Dermis microvascular lymphatic vessel endothelial cell (primary cell): Measurements from ENCODE around the gene STOX1. TPM values are rescaled to one million over a fixed set of nuclear protein-coding genes. Genes with fewer than 3 reads are reported as not detected.
"Not testable (repeated sequence)": the region's sequence is repeated elsewhere in the genome, so short reads cannot be mapped to it uniquely, and the experiment has no call there.

Source experiments
- DNase-seq, 2 donors: peaks; one replicate each; pipeline versions ENCODE4 v3.0.0 to v3.0.0-alpha.2; 2010; ENCODE audit warnings: low read depth in 2 of 2
- total RNA-seq: library from RNA; depleted of rRNA; stranded (reverse); fragments of >200 nt; gene quantifications from 2 replicates; pipeline ENCODE4 v1.2.1, GENCODE V29; 2014

Gene STOX1
- total RNA-seq, 1 donor from 2014 or later, result 0.13 TPM

- DNase-seq, result peak in 1 of 2 donors; percentile 2
These were observed 811 bp downstream of the STOX1 start for GRCh38 chr10:68828083-68828601.

GRCh38 chr10:68828833-68829232, 1.5 kb downstream of the STOX1 start:
- no peak for DNase-seq

DNA sequence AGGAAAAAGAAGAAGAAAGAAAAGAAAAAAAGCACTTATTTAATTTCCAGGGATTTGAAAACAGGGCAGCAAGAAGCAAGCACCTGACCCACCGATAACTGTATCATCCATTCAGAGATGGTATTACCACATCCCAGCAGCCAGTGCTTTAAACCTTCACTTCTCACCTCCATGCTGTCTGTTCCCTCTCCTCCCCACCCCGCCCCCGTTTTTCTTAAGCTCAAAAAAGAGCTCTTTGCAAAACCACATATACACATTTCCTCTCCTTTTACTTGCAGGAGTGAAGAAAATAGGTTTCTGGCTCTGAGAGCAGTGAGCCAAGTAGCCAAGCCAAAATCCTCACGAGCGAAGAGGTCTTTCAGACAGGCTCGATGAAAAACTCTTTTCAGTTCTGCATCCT, 2.2 kb downstream of the STOX1 start:
- DNase-seq, result no peak

DNA sequence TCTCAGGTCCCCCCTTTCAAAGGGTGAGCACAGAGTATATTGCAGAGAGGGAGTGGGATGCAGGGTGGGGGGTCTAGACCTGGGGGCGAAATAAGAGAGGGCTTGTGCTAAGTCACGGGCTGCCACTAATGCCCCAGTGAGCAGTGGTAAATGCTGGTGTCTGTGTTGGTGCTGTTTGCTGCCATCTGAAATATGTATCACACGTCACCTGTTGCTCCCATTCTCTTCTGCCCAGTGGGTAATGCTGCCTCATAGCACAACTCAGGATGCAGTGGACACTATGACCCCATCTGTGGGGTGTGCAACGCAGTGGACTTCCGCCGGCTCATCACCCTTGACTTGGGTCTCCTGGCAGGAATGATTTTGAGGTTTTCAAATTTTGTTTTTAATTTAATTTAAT, 2.6 kb downstream of the STOX1 start:
- no peak for DNase-seq

DNA sequence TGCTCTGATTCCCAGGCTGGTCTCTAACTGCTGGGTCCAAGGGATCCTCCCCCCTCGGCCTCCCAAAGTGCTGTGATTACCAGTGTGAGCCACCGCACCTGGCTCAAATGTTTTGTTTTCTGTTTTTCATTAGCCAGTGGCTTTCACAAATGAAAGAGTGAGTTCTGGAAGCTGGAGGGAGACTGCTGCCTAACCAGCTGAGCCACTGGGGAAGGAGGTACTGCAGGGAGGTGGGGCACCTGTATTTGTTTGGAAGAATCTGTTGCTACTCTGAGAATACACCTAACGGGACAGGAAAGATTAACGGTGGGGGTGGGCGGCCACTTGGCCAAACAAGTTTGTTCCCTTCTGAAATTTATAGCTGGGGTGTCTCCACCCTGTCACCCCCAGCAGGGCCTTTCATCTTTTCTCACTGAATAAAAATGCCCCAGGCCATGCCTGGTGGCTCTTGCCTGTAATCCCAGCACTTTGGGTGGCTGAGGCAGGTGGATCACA, 4.7 kb downstream of the STOX1 start:
- no peak for DNase-seq

GRCh38 chr10:68832601-68833000, 5.3 kb downstream of the STOX1 start:
- no peak for DNase-seq

GRCh38 chr10:68837626-68838322, 10.4 kb downstream of the STOX1 start:
- DNase-seq, result no peak

DNA sequence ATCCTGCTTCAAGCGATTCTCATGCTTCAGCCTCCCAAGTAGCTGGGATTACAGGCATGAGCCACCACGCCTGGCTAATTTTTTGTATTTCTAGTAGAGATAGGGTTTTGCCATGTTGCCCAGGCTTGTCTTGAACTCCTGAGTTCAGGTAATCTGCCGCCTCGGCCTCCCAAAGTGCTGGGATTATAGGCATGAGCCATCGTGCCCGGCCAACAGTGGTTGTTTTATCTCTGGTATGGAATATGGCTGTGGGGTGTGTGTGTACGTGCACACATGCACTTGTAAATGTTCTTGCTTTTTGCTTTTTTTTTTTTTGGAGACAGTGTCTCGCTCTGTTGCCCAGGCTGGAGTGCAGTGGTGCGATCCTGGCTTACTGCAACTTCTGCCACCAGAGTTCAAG, 13.3 kb downstream of the STOX1 start:
- DNase-seq, result not testable (repeated sequence)

DNA sequence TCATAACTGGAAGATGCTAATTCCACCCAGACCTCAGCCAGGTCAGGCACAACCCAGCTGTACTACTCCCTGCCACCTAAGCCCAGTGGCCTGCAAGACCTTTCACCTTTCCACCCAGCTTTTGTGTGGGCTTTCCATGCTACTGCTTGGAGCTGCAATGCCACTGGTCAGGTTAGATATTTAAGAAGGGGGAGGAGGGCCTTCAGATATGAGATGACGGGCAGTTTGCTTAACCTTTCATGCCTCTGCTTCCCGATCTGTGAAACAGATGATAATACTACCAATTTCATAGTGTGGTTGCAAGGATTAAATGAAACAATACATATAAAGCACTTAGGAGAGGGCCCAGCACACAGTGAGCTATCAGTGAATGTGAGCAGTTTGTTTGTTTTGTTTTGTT, 20.9 kb downstream of the STOX1 start:
- no peak for DNase-seq

- no peak for DNase-seq
These were observed 21.5 kb downstream of the STOX1 start for GRCh38 chr10:68848806-68849205.

- DNase-seq, result no peak
These were observed 29.0 kb downstream of the STOX1 start for GRCh38 chr10:68856352-68856751.

- no peak for DNase-seq
These were observed 29.7 kb downstream of the STOX1 start for GRCh38 chr10:68857005-68857404.

DNA sequence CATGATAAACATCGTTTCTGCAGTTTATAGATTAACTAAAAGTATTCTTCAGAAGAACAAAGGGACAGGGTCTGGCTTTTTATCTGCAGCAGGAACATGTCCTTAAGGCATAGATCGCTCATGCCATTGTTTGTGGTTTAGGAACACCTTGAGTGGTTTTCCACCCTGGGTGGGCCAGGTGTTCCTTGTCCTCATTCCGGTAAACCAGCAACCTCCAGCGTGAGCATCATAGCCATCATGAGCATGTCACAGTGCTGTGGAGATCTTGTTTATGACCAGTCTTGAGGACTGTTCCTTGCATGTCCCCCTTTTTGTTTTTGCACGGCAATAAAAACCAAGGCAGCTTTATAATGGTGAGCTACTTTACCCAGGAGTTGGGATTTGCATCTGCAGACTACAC, 33.9 kb downstream of the STOX1 start:
- peak in 1 of 2 donors; percentile 3 for DNase-seq

DNA sequence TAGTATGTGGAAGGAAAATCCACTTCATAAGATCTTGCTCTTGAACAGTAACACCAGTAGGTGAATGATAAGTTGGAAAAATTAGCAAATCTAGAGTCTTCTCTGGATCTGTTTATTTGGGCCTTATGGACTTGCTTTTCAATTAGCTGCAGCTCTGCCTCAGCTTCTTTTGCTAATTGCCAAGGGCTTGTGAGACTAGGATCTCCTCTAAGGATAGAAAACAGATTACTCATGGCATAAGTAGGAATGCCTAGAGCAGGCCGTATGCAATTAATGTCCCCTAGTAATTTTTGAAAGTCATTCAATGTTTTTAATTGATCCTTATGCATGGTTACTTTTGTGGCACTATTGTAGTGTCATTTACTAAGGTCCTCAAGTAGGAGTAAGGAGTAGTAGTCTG, 37.3 kb downstream of the STOX1 start:
- no peak for DNase-seq

- not testable (repeated sequence) for DNase-seq
These were observed 40.8 kb downstream of the STOX1 start for GRCh38 chr10:68868173-68868572.

- DNase-seq, result no peak
These were observed 42.3 kb downstream of the STOX1 start for GRCh38 chr10:68869623-68870022.

DNA sequence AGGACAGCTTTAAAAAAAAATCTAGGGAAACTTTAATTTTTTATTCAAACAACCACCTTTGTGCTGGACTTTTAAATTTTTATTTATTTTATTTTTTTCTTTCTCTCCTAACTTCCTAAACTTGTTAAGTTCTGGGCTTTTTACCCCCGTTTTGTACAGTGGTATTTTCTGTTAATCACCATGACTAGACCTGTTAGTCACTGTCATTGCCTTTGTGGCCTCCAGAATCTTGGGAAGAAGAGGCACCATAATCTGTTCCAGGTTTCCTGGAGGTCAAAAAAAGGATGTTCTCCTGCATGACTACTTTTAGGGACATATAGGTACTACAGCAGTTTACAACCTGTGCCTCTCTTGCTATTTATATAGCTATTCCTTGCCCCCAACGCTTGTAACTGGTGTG, 42.7 kb downstream of the STOX1 start:
- no peak for DNase-seq

- no peak for DNase-seq
These were observed 43.3 kb downstream of the STOX1 start for GRCh38 chr10:68870545-68871104.

GRCh38 chr10:68871105-68871711, 43.9 kb downstream of the STOX1 start:
- peak in 1 of 2 donors; percentile 1 for DNase-seq

DNA sequence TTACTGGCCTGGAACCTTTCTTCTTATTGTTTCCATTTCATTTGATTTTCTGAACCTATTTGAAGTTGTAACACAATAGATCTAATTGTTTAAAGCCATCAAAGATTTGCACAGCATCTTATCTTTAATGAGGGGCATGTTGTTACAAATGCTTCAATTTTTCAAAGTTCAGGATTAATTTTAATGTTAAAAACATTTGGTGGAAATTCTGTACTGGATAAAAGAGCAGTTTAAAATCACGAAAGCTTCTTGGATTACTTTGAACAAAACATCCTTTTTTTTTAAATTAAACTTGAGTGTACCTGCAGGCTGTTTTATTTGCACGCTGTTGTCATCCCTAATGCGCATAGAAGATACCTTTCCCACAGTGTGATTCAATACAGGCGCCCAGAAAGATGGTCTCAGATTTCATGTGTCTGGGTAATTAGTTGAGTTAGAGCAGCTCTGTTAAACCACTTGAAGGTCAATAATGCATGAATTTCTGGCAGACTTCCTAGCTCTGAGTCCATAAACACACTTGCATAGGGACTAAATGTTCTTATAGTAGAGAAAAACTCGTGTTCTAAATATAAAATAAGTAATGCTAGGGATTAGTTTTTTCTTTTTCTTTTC, 44.5 kb downstream of the STOX1 start:
- no peak for DNase-seq

DNA sequence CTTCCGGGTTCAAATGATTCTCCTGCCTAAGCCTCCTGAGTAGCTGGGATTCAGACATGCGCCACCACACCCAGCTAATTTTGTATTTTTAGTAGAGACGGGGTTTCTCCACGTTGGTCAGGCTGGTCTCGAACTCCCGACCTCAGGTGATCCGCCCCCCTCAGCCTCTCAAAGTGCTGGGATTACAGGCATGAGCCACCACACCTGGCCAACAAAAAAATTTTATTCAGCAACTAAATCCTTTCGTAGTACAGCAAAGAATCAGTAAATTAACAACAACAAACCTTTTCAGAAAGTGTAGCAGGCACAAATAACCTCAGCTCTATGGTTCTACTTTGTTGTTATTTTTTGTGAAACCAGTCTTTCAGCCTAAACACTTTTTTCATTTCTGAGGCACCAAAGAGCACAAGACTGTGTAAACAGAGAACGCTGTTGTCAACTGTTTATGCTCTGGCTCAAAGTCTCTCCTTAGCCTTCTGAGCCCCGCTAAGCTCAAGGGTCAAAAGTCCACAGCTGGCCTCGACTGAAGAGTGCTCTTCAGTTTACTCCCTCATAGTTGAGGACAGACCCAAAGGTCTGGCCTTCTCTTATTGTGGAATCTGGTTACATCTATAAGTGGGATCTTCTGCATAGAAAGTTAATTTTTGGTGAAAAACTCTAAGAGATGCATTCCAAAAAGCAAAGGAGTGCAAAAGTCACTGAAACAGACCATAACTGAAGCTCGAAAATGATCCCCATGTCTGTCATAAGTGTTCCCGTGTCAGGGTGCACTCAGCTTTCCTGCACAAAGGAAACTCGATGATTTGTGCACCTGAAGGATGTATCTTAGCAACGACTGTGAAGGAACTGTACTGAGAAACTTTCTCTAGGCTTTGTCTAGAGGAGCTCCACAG, 49.2 kb downstream of the STOX1 start:
- DNase-seq, result no peak
